ENCODE measurements around the gene CEP57L1. TPM values are rescaled to one million over a fixed set of nuclear protein-coding genes. Genes with fewer than 3 reads are reported as not detected.

Gene CEP57L1
- total RNA-seq, 1 donor: 41.3 TPM

DNA sequence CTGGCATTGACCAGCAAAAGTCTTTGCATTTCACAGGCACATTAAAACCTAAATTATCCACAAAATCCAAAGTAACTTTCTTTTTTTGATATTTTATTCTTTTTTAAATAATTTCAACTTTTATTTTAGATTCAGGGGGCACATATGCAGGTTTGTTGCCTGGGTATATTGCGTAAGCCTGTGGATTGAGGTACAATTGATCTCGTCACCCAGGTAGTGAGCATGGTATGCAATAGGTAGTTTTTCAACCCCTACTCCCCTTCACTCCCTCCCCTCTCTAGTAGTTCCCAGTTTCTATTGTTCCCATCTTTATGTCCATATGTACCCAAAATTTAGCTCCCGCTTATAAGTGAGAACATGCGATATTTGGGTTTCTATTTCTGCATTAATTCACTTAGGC lies 97.6 kb downstream of the CEP57L1 start:
- H3K4me3 ChIP-seq (ENCODE audit: low read depth, low read length): no peak overlapping the region
- no peak for DNase-seq (ENCODE audit: low read depth)
- TF ChIP-seq, protein P1, sequence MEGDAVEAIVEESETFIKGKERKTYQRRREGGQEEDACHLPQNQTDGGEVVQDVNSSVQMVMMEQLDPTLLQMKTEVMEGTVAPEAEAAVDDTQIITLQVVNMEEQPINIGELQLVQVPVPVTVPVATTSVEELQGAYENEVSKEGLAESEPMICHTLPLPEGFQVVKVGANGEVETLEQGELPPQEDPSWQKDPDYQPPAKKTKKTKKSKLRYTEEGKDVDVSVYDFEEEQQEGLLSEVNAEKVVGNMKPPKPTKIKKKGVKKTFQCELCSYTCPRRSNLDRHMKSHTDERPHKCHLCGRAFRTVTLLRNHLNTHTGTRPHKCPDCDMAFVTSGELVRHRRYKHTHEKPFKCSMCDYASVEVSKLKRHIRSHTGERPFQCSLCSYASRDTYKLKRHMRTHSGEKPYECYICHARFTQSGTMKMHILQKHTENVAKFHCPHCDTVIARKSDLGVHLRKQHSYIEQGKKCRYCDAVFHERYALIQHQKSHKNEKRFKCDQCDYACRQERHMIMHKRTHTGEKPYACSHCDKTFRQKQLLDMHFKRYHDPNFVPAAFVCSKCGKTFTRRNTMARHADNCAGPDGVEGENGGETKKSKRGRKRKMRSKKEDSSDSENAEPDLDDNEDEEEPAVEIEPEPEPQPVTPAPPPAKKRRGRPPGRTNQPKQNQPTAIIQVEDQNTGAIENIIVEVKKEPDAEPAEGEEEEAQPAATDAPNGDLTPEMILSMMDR (IDR thresholded peaks at IDR 0.05; ENCODE audit: insufficient read depth, low read length): no peak

DNA sequence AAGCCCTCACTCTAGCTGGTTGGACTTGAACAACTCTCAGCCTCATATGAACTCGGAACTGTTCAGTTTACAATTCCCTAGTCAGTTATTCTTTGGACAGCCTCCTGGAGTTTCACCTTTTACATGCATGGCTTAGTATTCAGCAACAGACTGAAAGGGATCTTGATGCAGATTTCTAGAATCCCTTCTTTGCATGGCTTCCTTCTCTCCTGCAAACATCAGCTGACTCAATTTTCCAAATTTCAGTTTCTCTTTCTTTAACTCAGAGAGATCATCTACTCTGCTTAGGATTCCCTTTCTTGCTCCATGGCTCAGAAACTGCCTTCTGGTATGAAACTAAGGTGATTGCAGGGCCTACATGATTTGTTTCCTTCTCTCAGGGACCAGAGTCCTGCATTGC lies 99.6 kb downstream of the CEP57L1 start:
- H3K4me3 ChIP-seq (ENCODE audit: low read depth, low read length): no peak overlapping the region
- no peak for DNase-seq (ENCODE audit: low read depth)
- TF ChIP-seq, protein P1 (IDR thresholded peaks at IDR 0.05; ENCODE audit: insufficient read depth, low read length): no peak

DNA sequence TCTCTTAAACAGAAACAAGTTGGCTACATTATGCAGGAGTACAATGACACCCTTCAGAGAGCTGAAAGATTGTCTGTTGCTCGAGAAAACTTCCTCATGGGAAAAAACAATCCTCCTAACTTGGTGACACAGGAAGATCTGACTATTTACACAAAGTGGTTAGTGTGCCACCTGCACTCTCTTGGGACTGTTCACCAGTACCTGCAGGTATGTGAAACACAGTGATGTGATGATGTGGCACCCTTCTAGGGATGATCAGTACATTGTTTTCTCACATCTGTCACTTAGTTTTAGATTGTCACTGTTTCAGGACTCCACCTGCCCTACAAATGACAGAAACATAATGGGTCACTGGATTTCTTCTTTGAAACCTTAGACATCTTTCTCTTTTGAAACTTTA lies 101.8 kb downstream of the CEP57L1 start:
- TF ChIP-seq, protein P1 (IDR thresholded peaks at IDR 0.05; ENCODE audit: insufficient read depth, low read length): no peak
- no peak for DNase-seq (ENCODE audit: low read depth)
- no peak overlapping the region for H3K4me3 ChIP-seq (ENCODE audit: low read depth, low read length)

DNA sequence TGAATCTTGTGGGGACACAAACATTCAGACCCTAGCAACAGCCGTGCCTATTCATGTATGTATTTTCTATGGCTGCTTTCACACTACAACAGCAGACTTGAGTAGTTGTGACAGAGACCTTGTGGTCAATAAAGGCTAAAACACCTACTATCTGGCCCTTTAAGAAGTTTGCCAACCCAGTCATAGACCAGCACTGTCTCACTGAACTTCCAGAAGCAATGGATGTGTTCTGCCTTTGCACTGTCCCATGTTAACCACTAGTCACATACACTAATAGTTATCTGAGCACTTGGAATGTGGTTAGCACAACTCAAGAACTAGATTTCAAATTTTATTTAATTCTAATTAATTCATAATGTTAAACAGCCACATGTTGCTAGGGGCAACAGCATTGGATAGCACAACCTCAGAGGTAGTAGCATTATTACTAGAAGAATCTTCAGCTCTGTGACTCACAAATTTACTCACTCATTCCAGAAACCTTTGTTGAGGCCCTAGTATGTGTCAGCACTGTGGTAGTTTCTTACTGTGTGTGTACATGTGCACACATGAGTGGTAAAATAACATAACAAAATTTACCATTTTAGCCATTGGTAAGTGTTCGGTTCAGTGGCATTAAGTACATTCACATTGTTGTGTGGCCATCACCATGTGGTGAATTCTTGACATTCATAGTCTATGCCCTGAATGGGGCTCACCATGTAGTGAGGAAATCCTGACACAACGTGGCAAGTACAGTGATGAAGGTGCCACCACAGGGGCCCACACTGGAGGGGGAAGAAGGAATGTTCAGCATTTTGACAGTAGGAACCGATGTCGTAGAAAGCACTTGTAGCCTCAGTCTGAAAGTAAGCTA lies 107.3 kb downstream of the CEP57L1 start:
- H3K4me3 ChIP-seq (ENCODE audit: low read depth, low read length): no peak overlapping the region
- DNase-seq (ENCODE audit: low read depth): no peak
- TF ChIP-seq, protein P1 (IDR thresholded peaks at IDR 0.05; ENCODE audit: insufficient read depth, low read length): no peak

DNA sequence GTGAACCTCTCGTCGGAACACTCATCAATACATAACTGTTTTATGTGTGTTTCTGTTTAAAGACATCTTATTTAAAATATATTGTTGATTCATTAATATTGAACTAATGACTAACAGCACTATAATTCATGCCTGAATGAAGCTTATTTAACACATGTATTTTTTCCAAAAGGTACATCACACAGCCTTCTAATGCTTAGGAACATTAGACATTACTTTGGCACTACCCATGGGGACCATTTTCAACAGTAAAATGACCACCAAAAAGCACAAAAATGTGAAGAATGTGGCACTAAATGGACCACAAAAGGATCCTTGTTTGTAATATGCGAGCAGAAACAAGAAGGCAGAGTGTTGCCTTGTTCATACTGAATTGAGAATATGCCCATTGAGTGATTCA lies 109.2 kb downstream of the CEP57L1 start:
- no peak for DNase-seq (ENCODE audit: low read depth)
- H3K4me3 ChIP-seq (ENCODE audit: low read depth, low read length): no peak overlapping the region
- TF ChIP-seq, protein P1 (IDR thresholded peaks at IDR 0.05; ENCODE audit: insufficient read depth, low read length): no peak

DNA sequence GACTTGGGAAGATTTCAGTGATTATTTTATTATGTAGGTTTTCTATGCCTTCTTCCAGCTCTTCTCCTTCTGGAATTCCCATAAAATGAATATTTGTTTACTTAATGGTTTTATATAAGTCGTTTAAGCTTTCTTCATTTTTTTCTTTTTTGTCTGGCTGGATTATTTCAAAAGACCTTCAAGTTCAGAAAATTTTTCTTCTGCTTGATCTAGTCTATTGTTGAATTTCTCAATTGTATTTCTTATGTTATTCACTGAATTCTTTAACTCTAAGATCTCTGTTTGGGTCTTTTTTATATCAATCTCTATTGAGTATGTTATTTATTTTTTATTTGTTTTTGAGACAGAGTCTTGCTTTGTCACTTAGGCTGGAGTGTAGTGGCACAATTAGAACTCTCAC lies 117.4 kb downstream of the CEP57L1 start:
- no peak for DNase-seq (ENCODE audit: low read depth)
- TF ChIP-seq, protein P1 (IDR thresholded peaks at IDR 0.05; ENCODE audit: insufficient read depth, low read length): no peak
- no peak overlapping the region for H3K4me3 ChIP-seq (ENCODE audit: low read depth, low read length)

Small RNA genes lying within 50 kb of the gene (small RNA-seq; reads per million reads assigned to genes)
- not detected for gene RNU6-653P

Other genes starting within 250 kb of the CEP57L1 start
- 1.6 and 2.5 TPM in 2 replicates for gene ARMC2, start 247.1 kb upstream of the CEP57L1 start, total RNA-seq (ENCODE audit: low replicate concordance)
- 22.7 and 22.8 TPM in 2 replicates for gene SESN1, start 661 bp upstream of the CEP57L1 start, total RNA-seq (ENCODE audit: low replicate concordance)

All from fibroblast of the aortic adventitia (primary cell).